GM19240 (cell line): Measurements from ENCODE around the gene PHYH.
"Not testable (repeated sequence)": the region's sequence is repeated elsewhere in the genome, so short reads cannot be mapped to it uniquely, and the experiment has no call there.

Experiments used
- DNase-seq: peaks from one replicate; pipeline ENCODE4 v3.0.0; 2011; ENCODE audit warnings: low spot score; ENCODE audit not compliant: insufficient read length

Gene PHYH

GRCh38 chr10:13299437-13300287 lies at the start of gene PHYH:
PHYH (minus strand) TSS chr10:13300064; CDS start chr10:13300042, 22 bp downstream.
- DNase-seq = peak; percentile 38

- peak; percentile 85 for DNase-seq
Measured at GRCh38 chr10:13348216-13349017, 48.6 kb upstream of the PHYH start, which contains the start of gene SEPHS1. SEPHS1 (minus strand) TSS chr10:13348293; CDS start chr10:13344950, 3,343 bp downstream.

DNA sequence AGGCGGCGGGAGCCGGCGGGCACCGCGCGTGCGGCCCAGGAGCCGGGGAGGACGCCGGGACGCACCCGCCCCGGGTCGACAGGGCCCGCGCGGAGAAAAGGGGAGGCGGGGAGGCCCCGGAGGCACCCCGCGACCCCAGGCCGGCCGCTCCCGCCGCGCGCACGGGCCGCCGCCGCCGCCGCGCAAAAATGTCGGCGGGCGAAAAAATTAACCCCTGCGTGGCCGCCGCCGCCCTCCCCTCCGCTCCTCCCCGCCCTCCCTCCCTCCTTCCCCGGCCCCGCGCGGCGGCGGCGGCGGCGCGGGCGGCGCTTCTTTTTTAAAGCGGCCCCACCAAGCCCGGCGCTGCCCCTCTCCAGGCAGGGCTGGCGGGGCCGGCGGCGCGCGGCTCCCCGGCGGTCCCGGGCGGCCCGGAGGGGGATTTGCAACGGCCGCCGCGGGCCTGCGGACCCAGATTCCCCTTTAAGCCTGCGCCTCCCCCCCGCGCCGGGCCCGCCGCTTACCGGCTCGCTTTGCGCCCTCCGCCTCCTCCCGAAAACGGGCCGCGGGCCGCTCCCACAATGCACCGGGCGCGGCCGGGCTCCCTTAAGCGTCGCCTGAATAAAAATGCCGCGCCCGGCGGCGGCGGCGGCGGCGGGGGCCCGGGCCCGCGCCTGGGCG lies 47.8 kb upstream of the PHYH start:
- DNase-seq = peak; percentile 60

GRCh38 chr10:13347043-13347499 lies 47.2 kb upstream of the PHYH start:
- no peak for DNase-seq

DNA sequence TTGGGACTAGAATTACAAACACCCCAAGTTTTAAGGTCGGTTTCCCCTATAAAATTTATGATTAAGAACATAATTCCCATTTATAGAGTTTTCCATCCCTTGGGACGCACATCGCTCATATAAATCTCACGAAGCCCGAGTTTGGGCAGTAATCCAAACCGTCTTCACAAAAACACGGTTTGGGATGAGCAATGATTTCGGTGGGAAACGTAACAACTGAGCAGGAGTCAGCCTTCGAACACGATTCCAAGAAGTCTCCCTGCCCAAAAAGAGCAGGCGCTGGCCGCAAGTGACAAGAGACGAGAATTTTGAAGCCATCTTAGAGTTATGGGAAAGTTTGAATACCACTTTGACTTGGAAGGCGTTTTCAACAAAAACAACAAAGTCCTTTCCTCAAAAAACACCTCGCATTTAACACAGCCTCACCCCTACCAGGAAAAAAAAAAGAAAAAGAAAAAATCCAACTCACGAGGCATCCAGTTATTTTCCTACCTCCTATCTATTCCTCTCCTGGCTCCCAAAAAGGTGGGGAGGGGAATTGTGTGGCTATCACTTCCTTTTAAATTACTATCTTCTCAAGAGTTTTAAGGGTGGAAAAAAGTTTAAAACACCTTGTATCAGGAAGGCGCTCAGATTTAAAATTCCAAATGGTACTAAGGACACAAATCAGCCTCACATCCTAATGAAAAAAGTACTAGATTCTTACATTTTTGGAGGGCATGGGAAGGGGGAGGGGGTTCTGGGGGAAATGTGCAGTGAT lies 46.6 kb upstream of the PHYH start:
- DNase-seq = no peak

DNA sequence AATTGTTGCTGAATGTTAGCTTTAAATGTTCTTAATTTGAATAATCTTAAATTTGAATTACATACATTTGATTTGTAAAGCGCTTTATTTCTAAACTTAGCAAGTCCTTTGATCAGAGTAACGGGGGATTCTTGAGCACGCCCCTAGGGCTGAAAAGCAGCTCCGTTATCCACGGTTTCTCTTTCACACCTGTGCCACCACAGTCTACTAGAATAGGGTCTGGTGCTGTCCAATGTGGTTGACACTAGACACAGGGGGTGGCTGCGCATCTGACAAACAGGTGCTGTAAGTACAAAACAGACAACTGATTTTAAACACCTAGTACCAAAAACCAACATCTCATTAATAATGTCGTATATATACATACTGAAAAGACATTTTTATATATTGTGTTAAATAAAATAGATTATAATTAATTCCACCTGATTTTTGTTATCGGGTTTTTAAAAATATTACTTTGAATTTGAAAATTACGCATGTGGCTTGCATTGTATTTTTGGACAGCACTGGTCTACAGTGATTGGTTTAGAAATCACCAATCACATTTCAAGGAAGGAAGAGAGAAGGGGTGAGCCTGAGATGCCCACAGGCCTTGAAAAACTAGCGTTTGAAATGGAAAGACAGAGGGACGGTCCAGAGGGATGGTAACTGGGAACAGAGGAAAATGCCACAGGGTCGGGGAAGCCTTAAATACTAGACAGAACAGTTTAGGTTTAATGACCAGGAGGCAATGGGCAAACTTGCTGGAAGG lies 40.9 kb upstream of the PHYH start:
- DNase-seq = peak; percentile 59

- no peak for DNase-seq
Measured at GRCh38 chr10:13340068-13340467, 40.2 kb upstream of the PHYH start.

GRCh38 chr10:13338390-13339110 lies 38.7 kb upstream of the PHYH start:
- DNase-seq = no peak

DNA sequence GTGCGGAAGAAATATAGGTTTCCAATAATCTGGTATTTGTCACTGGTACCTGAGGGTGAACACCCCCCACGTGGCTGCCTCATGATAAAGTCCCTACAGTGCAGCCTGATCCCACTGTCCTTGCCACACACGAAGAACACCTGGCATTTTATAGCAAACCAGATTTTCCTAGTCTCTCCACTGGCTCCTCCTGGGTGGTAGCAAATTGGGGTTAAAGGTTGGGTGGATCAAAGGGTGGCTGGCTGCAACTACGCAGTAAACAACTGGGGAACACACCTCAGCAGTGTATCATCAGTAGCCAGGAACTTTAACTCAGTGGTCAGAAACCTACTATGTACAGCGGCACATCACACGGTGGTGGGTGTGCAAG lies 37.9 kb upstream of the PHYH start:
- DNase-seq = no peak

DNA sequence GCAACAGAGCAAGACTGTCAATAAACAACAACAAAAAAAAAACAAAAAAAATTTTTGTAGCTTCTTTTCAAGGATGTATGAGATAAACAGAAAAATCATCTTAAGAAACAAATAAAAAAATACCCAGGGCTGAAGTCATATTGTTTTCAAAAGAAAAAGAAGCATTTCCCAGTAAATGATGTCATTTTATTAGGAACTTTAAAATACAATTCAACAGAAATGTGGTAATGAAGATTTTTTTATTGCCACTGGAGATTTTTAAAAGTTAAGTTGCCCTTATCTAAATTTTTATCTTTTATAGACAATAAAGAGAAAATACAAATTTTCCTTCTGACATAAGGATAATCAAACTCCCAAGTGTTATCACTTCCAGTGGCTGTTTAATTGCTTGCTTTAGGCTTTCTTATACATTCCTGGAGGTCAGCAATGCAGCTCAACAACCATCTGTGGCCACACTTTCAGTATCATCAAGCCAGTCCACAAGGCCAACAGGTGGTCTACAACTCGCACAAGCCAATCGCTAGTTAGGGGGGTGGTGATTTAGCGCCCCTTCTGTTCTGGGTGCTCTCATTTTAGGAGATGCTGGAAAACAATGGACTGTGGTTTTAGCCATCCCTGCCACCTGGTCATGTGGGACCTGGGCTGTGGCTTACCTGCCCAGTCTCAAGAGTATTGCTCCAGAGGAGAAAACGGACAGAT lies 37.4 kb upstream of the PHYH start:
- no peak for DNase-seq

GRCh38 chr10:13335881-13336280 lies 36.0 kb upstream of the PHYH start:
- DNase-seq = no peak

GRCh38 chr10:13334556-13334955 lies 34.7 kb upstream of the PHYH start:
- no peak for DNase-seq

GRCh38 chr10:13331646-13332045 lies 31.8 kb upstream of the PHYH start:
- no peak for DNase-seq

DNA sequence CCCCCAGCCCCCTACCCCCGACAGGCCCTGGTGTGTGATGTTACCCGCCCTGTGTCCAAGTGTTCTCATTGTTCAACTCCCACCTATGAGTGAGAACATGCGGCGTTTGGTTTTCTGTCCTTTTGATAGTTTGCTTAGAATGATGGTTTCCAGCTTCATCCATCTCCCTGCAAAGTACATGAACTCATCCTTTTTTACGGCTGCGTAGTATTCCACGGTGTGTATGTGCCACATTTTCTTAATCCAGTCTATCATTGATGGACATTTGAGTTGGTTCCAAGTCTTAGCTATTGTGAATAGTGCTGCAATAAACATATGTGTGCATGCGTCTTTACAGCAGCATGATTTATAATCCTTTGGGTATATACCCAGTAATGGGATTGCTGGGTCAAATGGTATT lies 31.1 kb upstream of the PHYH start:
- DNase-seq = not testable (repeated sequence)

DNA sequence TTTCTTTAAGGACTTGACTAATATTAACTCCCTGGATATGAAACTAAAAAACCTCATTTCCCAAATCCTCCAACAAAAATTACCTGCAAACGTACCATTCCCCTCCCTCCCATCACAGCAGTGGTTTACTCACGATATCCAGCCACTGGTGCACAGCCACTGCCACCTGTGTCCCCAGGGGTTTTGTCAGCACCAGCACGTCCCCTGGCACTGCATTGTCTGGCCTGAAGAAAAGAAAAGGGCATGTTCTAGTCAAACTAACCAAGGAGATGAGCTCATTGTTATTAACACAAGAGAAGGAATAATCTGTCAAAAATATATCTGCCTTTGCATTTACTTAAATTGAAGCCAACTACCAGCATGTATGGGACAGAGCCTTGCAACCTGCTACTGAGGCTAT lies 29.7 kb upstream of the PHYH start:
- no peak for DNase-seq

- no peak for DNase-seq
Measured at GRCh38 chr10:13328613-13329012, 28.7 kb upstream of the PHYH start.

DNA sequence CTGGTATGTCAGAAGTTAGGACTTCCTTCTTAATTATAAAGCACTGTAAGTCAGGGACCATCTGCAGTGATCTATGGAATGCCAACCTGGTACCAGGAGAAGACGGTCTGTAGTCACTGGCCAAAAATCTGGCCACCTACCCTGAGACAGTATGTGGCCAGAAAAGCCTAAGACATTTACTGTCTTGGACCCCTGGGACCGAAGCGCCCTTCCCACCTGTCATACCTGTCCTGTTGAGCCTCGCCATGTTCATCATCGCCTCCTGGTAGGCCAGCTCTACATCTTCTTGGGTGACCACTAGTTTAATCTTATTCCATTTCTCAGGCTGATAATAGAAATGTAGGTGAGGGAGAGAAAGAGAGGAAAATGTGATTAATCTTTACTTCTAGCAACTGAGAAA lies 28.3 kb upstream of the PHYH start:
- no peak for DNase-seq

DNA sequence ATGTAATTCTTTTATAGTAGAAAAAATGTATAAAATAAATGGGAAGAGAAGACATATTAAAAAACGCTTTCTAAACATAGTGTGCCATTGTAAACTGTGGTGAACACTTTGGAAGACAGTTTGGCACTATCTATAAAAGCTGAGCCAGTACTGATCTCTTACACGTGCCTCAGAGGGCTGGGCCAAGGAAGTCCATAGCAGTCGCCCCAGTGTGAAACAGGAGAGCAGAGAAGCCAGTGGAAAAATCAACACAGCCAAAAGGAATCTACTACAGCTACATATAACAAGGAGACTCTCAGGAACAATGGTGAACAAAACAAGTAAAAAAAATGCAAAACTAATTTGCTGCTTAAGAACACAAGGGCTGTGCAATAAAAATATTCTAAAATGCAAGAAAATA lies 27.7 kb upstream of the PHYH start:
- DNase-seq = no peak

DNA sequence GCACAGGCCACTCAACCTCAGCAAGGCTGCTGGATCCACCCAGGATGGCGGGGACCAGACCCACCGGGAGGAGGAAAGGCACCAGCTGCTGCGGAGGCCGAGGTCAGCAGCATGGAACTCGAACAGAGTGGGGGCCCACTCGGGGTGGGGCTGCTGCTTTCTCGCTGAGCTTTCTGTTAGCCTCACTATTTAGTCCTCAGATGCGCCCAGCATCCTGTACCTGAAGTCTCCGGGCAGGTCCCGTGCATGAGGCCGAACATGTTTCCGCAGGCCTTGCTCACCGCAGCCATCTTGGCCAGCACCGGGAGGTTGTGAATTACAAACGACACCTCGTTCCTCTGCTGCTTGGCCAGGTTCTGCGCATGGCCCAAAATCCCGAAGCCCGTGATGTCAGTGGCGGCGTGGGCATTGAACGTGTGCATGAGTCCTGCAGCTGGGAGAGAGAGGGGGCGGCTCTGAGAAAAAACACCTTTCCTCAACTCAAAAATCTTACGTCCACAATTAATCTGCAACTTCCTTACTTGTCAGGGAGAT lies 22.8 kb upstream of the PHYH start:
- no peak for DNase-seq
